C4-2B (cell line): Measurements from ENCODE around the gene CNKSR2.
"Not testable (repeated sequence)": the region's sequence is repeated elsewhere in the genome, so short reads cannot be mapped to it uniquely, and the experiment has no call there.

Source experiments
- H3K27ac ChIP-seq: fragments of 450-650 bp; 2 replicates; pipeline ENCODE4 v1.5.1; 2017
- ZFX ChIP-seq: fragments of 450-650 bp; IDR thresholded peaks from 2 replicates; pipeline ENCODE4 v1.6.1; 2017
- TF ChIP-seq, protein P1 (sequence below): fragments of 450-650 bp; conservative IDR thresholded peaks from 2 replicates; pipeline ENCODE4 v1.5.1; 2017; ENCODE audit warnings: mild to moderate bottlenecking

The CNKSR2 gene

GRCh38 chrX:21481761-21482160 lies 107.5 kb downstream of the CNKSR2 start:
- no peak overlapping the region for H3K27ac ChIP-seq
- no peak for TF ChIP-seq ZFX
- TF ChIP-seq, protein P1, sequence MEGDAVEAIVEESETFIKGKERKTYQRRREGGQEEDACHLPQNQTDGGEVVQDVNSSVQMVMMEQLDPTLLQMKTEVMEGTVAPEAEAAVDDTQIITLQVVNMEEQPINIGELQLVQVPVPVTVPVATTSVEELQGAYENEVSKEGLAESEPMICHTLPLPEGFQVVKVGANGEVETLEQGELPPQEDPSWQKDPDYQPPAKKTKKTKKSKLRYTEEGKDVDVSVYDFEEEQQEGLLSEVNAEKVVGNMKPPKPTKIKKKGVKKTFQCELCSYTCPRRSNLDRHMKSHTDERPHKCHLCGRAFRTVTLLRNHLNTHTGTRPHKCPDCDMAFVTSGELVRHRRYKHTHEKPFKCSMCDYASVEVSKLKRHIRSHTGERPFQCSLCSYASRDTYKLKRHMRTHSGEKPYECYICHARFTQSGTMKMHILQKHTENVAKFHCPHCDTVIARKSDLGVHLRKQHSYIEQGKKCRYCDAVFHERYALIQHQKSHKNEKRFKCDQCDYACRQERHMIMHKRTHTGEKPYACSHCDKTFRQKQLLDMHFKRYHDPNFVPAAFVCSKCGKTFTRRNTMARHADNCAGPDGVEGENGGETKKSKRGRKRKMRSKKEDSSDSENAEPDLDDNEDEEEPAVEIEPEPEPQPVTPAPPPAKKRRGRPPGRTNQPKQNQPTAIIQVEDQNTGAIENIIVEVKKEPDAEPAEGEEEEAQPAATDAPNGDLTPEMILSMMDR = no peak

GRCh38 chrX:21484051-21484450 lies 109.8 kb downstream of the CNKSR2 start:
- not testable (repeated sequence) for H3K27ac ChIP-seq

DNA sequence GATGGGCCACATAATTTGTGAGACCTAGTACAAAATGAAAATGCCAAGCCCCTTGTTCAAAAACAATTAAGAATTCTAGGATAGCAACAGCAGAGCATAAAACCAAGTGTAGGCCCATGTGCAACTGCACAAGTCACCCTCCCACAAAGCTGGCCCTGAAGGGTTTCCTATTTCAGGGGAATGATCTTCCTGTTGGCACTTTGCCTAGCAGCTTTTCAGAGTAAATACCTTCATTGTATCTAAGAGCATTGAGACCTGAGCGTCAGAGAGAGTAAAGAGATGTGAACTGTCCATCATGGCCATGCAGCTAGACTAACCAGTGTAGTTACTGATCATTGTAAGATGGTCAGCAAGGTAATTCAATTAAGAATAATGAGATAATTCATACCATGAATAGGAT lies 113.6 kb downstream of the CNKSR2 start:
- no peak overlapping the region for H3K27ac ChIP-seq
- TF ChIP-seq, protein P1 = no peak
- TF ChIP-seq ZFX = no peak

GRCh38 chrX:21490341-21490740 lies 116.1 kb downstream of the CNKSR2 start:
- no peak overlapping the region for H3K27ac ChIP-seq
- TF ChIP-seq, protein P1 = no peak
- TF ChIP-seq ZFX = no peak

- no peak overlapping the region for H3K27ac ChIP-seq
- TF ChIP-seq, protein P1 = no peak
- TF ChIP-seq ZFX = no peak
These were observed 119.1 kb downstream of the CNKSR2 start for GRCh38 chrX:21493226-21493830.

- no peak for TF ChIP-seq ZFX
- TF ChIP-seq, protein P1 = no peak
- H3K27ac ChIP-seq = no peak overlapping the region
These were observed 129.4 kb downstream of the CNKSR2 start for GRCh38 chrX:21503593-21503992.

- TF ChIP-seq, protein P1 = no peak
- no peak for TF ChIP-seq ZFX
These were observed 135.7 kb downstream of the CNKSR2 start for GRCh38 chrX:21509912-21510311.

DNA sequence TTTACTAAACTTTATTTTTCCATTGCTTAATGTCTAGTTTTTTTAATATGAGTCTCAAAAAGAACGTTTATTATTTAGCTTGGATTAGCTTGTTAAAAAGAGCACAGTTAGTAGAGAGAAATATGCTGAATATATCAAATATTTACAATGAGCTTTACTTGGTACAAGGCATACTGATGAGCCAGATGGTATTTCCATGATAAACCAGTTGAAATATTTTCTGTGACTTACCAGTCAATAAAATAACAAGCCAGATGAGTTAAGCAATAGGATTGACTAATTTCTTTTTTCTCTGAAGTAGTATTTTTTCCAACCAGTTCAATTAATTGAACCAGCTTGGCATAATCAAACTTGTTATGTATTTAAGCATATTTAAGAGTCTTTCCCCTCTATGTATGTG lies 149.8 kb downstream of the CNKSR2 start:
- no peak overlapping the region for H3K27ac ChIP-seq
- TF ChIP-seq, protein P1 = no peak
- no peak for TF ChIP-seq ZFX

More at GRCh38 chrX:21509912-21510311, 135.7 kb downstream of the CNKSR2 start:
- H3K27ac ChIP-seq = no peak overlapping the region
